Transverse colon (tissue), 4 donors: ENCODE measurements around the gene OLIG2.

Experiments
- CTCF ChIP-seq, 5 experiments: fragments of 200-600 bp in 3 of 5; fragments of 450-650 bp in 2 of 5; sonication (generic) in 3 of 5; IDR thresholded peaks; 1 replicate in 2 of 5; 2 replicates in 3 of 5; pipeline ENCODE4 v1.5.1; 2016 to 2017; ENCODE audit warnings: antibody characterized with exemption in 5 of 5, inconsistent platforms in 3 of 5, mild to moderate bottlenecking in 2 of 5, moderate library complexity in 1 of 5
- EP300 ChIP-seq: sonication (generic); formaldehyde crosslinking; IDR thresholded peaks from one replicate; pipeline ENCODE4 v1.6.1; 2017; ENCODE audit warnings: antibody characterized with exemption, low read depth
- POLR2A ChIP-seq: fragments of 450-650 bp; IDR thresholded peaks from one replicate; pipeline ENCODE4 v1.6.1; 2016; ENCODE audit warnings: antibody characterized with exemption, mild to moderate bottlenecking, moderate library complexity
- POLR2AphosphoS5 ChIP-seq, 3 donors: sonication (generic); formaldehyde crosslinking; IDR thresholded peaks; one replicate each; pipeline ENCODE4 v1.6.1; 2016; ENCODE audit warnings: antibody characterized with exemption in 3 of 3

DNA sequence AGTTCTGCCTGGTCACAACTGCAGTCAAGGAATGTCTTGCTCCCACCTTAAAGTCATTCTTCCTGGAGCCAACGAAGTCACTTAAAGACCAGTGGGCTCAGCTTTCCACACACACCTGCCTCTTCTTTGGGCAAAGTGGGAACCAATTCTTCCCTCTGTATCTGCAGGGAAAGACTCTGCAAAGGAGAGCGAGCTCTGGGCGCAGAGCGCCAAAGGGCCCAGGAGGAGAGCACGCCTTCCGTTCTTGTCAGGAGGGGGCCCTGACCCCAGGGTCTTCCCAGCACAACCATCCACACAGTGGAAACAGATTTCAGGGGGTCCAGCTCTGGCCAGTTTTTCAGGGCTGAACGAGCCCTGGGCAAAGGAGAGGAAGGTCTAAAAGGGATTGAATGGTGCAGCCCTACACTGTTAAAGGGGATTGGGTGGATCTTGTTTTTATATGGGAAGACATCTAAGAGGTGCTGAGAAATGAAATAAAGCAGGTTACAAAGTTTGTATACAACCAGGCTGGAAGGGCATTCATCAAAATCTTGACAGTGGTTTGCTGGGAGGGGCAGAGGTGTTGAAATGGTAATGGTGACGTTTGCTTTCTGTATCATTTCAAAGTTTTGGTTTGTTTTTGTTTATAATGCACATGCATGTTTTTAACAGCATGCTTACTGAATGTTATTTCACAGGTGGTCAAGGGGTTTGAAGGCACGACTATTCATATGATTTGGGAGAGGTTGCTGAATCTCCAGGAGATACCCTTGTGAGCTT, 6.8 kb upstream of the OLIG2 start:
- TF ChIP-seq CTCF (IDR thresholded peaks at IDR 0.05) (no peak), POLR2A (no peak), POLR2AphosphoS5 (IDR thresholded peaks at IDR 0.05) (no peak), EP300 (no peak)
